SIG-M5 treated with dmso at 0.1 percent for 504 hours (cell line): ENCODE data around the gene L3HYPDH.

Source experiments
- DNase-seq: peaks from one replicate; lab custom pipeline; 2025; ENCODE audit not compliant: unreplicated experiment; lab: John Stamatoyannopoulos, UW

Gene L3HYPDH

DNA sequence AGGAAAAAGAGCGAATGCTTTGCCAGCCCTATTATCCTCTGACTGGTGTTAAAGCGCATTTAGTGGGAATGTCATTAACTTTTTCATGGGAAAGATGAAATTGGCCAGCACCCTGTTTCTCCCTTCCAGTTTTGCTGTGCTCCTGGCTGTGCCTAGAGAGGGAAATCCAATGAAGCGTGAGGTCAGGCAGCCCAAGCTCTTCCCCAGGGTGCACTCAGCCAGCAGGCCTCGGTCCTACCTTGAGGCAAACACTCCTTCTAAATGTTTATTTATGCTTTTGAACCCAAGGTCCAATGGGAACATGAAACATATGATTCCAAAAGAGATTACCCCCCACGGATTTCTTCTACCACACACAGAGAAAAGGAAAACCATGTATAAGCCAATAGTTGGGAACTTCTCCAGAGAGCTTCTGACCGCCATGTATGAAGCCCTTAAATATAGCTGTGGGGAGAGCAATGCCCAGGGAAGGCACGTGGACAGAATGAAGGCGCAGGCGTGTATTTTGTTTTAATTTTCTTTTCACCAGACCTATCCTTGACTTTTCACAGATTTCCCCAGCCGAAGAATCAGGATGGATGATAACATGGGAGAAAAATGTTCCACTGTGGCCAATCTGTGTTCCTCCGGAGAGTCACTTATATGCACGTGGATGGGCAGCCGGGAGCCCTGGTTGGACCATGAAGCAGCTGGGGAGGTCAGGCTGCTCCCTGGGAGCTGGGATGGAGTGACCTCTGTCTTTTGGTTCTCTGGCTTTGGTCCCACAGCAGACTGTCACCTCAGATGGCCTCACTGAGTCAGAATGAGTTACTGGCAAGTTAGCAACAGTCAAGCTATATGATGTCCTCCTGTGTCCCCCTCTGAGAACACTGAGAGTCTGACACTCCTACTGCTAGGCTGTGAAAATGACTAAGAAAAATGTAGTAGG lies 56.3 kb downstream of the L3HYPDH start:
- DNase-seq, result no peak

DNA sequence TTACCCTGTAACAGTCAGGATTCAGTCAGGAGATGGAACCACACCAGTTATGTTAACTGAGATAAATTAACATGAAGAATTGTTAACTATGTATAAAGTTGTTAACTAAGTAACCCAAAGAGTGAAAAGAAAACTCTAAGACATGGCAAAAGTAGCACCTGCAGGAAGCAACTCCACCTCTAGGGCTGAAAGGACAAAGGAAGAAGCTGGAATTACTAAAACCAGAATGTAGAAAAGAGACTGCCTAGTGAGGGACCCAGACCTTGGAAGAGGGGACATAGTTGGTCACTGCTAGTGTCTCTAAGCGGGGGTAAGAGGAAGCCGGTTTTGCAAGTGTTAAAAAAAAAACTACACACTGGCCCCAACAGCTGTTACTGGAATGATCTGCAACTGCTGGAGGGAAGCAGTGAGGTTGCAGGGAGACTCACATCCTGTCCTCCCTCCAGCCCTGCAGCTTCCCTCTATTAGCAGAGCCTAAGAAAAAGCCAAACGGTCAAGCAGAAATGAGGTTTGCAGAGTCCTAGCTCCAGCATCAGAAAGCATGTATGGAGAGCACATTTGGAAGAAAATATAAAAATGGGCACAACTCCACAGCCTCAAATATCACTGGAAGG lies 58.8 kb downstream of the L3HYPDH start:
- DNase-seq, result no peak

DNA sequence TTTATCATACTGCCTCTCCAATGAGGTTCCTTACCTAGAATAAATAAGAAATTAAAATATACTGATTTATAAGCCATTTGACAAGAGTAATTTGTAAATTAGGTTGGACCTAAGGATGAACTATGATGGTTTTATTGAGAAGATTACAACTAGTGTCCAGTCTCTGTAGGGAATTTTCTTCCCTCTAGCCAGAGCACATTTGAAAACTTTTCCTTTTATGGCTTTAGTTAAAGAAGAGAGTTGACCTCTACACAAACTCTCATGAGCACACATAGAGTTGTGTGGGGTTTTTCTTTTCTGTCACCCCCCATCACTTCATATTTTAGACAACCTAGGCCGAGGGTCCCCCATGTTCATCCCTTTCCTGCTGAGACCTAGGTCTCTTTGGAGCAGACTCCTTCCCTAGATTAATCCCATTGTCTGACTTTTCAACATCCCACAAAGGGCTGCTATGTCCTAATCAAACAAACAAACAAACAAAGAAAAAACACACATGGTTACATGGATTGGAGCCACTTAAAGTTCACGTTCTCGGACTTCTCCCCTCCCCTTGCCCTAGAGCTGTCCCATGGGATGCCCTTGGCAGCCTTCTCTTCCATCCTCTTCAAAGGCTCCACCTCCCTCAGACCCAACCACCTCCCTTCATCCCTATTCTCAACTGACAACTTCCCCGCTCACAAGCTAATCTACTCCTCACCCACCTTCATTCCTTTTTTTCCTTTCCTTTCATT lies 59.7 kb downstream of the L3HYPDH start:
- no peak for DNase-seq
